IPS DF 19.7 (cell line): ENCODE measurements around the gene SHISA2.
"Not testable (repeated sequence)": the region's sequence is repeated elsewhere in the genome, so short reads cannot be mapped to it uniquely, and the experiment has no call there.

ENCODE experiments used
- DNase-seq: peaks from one replicate; pipeline ENCODE4 v3.0.0-alpha.2; 2013; ENCODE audit warnings: low read depth, low spot score

SHISA2 gene

GRCh38 chr13:26051657-26052311, at the start of gene SHISA2:
TSS of gene SHISA2 (minus strand) at chr13:26052016. CDS start at chr13:26050975, 1,041 bp downstream.
- no peak for DNase-seq

- DNase-seq, result no peak
These were observed 44.2 kb upstream of the SHISA2 start for GRCh38 chr13:26095846-26096610.

- DNase-seq, result no peak
These were observed 43.5 kb upstream of the SHISA2 start for GRCh38 chr13:26095338-26095737.

GRCh38 chr13:26076821-26077220, 25.0 kb upstream of the SHISA2 start:
- not testable (repeated sequence) for DNase-seq

GRCh38 chr13:26075498-26075897, 23.7 kb upstream of the SHISA2 start:
- no peak for DNase-seq

GRCh38 chr13:26074706-26075105, 22.9 kb upstream of the SHISA2 start:
- no peak for DNase-seq

GRCh38 chr13:26072335-26072734, 20.5 kb upstream of the SHISA2 start:
- DNase-seq, result not testable (repeated sequence)

GRCh38 chr13:26071691-26072090, 19.9 kb upstream of the SHISA2 start:
- DNase-seq, result no peak

GRCh38 chr13:26069642-26070041, 17.8 kb upstream of the SHISA2 start:
- not testable (repeated sequence) for DNase-seq

- DNase-seq, result not testable (repeated sequence)
These were observed 16.6 kb upstream of the SHISA2 start for GRCh38 chr13:26068372-26068771.

GRCh38 chr13:26067601-26068000, 15.8 kb upstream of the SHISA2 start:
- DNase-seq, result no peak

GRCh38 chr13:26066492-26066891, 14.7 kb upstream of the SHISA2 start:
- not testable (repeated sequence) for DNase-seq

GRCh38 chr13:26062853-26063444, 11.1 kb upstream of the SHISA2 start:
- DNase-seq, result no peak

- no peak for DNase-seq
These were observed 10.1 kb upstream of the SHISA2 start for GRCh38 chr13:26061947-26062346.

- DNase-seq, result no peak
These were observed 9.4 kb upstream of the SHISA2 start for GRCh38 chr13:26061256-26061655.

GRCh38 chr13:26060357-26060756, 8.5 kb upstream of the SHISA2 start:
- DNase-seq, result no peak

- no peak for DNase-seq
These were observed 6.9 kb upstream of the SHISA2 start for GRCh38 chr13:26058704-26059103.

- DNase-seq, result no peak
These were observed 3.1 kb upstream of the SHISA2 start for GRCh38 chr13:26054896-26055295.

GRCh38 chr13:26053418-26053980, 1.7 kb upstream of the SHISA2 start:
- no peak for DNase-seq

GRCh38 chr13:26052337-26052736, 521 bp upstream of the SHISA2 start:
- no peak for DNase-seq

GRCh38 chr13:26051231-26051656, 572 bp downstream of the SHISA2 start:
- DNase-seq, result no peak

GRCh38 chr13:26050568-26051230, 1.1 kb downstream of the SHISA2 start:
- no peak for DNase-seq
